Keratinocyte (primary cell): ENCODE results near the gene SYT6. TPM values are rescaled to one million over a fixed set of nuclear protein-coding genes. Genes with fewer than 3 reads are reported as not detected.

Experiments used
- DNase-seq: peaks from one replicate; pipeline ENCODE4 v3.0.0-alpha.2; 2011; ENCODE audit warnings: low read depth, missing footprints, low spot score
- FAIRE-seq: peaks from 2 replicates; lab custom pipeline; 2011; peaks lifted over from hg19 to GRCh38; lab: Jason Lieb, UNC
- H2AFZ ChIP-seq: 2 replicates; pipeline ENCODE4 v1.6.0; 2012; ENCODE audit warnings: low read length, control low read depth, inconsistent platforms; ENCODE audit not compliant: control insufficient read depth
- H3K27ac ChIP-seq: 2 replicates; pipeline ENCODE4 v1.5.1; 2011; ENCODE audit warnings: low read length; ENCODE audit not compliant: control insufficient read depth, insufficient read depth
- H3K27me3 ChIP-seq: 3 replicates; pipeline ENCODE4 v1.6.0; 2011; ENCODE audit warnings: low read length; ENCODE audit not compliant: control insufficient read depth, insufficient read depth; ENCODE audit errors: extremely low read depth
- H3K36me3 ChIP-seq, 2 experiments: 2 replicates in 1 of 2; 3 replicates in 1 of 2; pipeline ENCODE4 v1.5.1; 2011; ENCODE audit warnings: low read length in 2 of 2, mild to moderate bottlenecking in 1 of 2; ENCODE audit not compliant: control insufficient read depth in 2 of 2, insufficient read depth in 2 of 2; ENCODE audit errors: extremely low read depth in 1 of 2
- H3K4me1 ChIP-seq: 3 replicates; pipeline ENCODE4 v1.5.1; 2011; ENCODE audit warnings: low read length; ENCODE audit not compliant: control insufficient read depth, insufficient read depth; ENCODE audit errors: extremely low read depth
- H3K4me2 ChIP-seq: 3 replicates; pipeline ENCODE4 v1.6.0; 2011; ENCODE audit warnings: low read depth, low read length; ENCODE audit not compliant: control insufficient read depth, insufficient read depth; ENCODE audit errors: extremely low read depth
- H3K4me3 ChIP-seq, 3 experiments: fragments of 200-600 bp in 1 of 3; sonication (generic) in 1 of 3; 2 replicates in 2 of 3; 3 replicates in 1 of 3; pipeline ENCODE4 v1.5.1; 2011 to 2016; ENCODE audit warnings: low read length in 3 of 3, mild to moderate bottlenecking in 3 of 3, control low read depth in 2 of 3, inconsistent platforms in 1 of 3, low read depth in 1 of 3, mixed read lengths in 1 of 3, mixed run types in 1 of 3, moderate library complexity in 1 of 3; ENCODE audit not compliant: control insufficient read depth in 2 of 3, insufficient read depth in 2 of 3; ENCODE audit errors: extremely low read depth in 1 of 3
- H3K79me2 ChIP-seq: 2 replicates; pipeline ENCODE4 v1.6.0; 2012; ENCODE audit warnings: low read length; ENCODE audit not compliant: control insufficient read depth, insufficient read depth
- H3K9ac ChIP-seq: 3 replicates; pipeline ENCODE4 v1.6.0; 2011; ENCODE audit warnings: low read length; ENCODE audit not compliant: control insufficient read depth, insufficient read depth; ENCODE audit errors: extremely low read depth
- H3K9me1 ChIP-seq: 3 replicates; pipeline ENCODE4 v1.6.0; 2011; ENCODE audit warnings: low read length; ENCODE audit not compliant: control insufficient read depth, insufficient read depth; ENCODE audit errors: extremely low read depth
- H3K9me3 ChIP-seq: 2 replicates; pipeline ENCODE4 v1.5.1; 2012; ENCODE audit warnings: low read depth, low read length; ENCODE audit not compliant: control insufficient read depth
- H4K20me1 ChIP-seq: 3 replicates; pipeline ENCODE4 v1.6.0; 2011; ENCODE audit warnings: low read length; ENCODE audit not compliant: control insufficient read depth, insufficient read depth; ENCODE audit errors: extremely low read depth
- EZH2 ChIP-seq: IDR thresholded peaks from one replicate; pipeline ENCODE4 v1.6.1; 2012; ENCODE audit warnings: inconsistent platforms, mild to moderate bottlenecking, low read length, moderate library complexity
- dilution Hi-C: fragments of 300-500 bp; cut with MboI; formaldehyde crosslinking; loops from one replicate; pipeline ENCODE4 v1.7.0; 2020; ENCODE audit warnings: low sequenced_read_pairs; ENCODE audit not compliant: extremely low pct_ligation_motif_present
- polyA plus RNA-seq, 5 experiments: library from polyadenylated mRNA; depleted of rRNA in 3 of 5; stranded (reverse) in 3 of 5; stranded (forward) in 1 of 5; unstranded in 1 of 5; fragments of >200 nt; gene quantifications; 1 replicate in 1 of 5; 2 replicates in 3 of 5; 3 replicates in 1 of 5; pipeline versions ENCODE4 v1.2.1 to v1.2.3, GENCODE V29; 2011 to 2012; ENCODE audit warnings: missing spikeins in 2 of 5, low read depth in 1 of 5, low replicate concordance in 1 of 5
- TF ChIP-seq, protein P1 (sequence below), 3 experiments: IDR thresholded peaks in 1 of 3; conservative IDR thresholded peaks in 1 of 3; optimal IDR thresholded peaks in 1 of 3; 2 replicates in 2 of 3; 3 replicates in 1 of 3; pipeline versions ENCODE3 to v1.5.1; 2011; ENCODE audit warnings: low read length in 3 of 3, mild to moderate bottlenecking in 3 of 3, moderate library complexity in 2 of 3, control low read depth in 1 of 3, inconsistent platforms in 1 of 3; ENCODE audit not compliant: insufficient read depth in 2 of 3; ENCODE audit errors: extremely low read depth in 1 of 3

The SYT6 gene
- polyA plus RNA-seq, 1 donor (not counting 4 experiments of a cell fraction or from before 2014, with no cell fraction given), result not detected

DNA sequence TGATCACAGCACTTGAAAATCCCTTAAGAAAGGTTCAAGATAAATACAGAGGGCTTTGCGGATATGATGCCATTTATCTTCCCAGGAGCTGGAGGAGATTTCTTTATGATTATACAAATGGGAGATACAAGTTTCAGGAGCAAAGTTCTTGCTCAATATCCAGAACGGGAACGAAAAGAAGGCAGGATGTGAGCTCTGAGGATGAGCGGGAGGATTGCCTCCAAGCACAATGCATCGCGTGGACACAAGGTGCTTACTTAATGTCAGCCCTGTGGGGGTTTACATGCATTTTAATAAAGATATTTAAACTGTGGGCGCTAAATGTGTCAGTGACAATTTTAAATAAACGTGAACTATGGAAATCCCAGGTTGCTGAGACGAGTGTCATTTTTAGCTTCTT is 59.0 kb downstream of the SYT6 start:
- Histone ChIP-seq H3K36me3 (no peaks in the 10 kb centered on the region), H3K9me3 (no peaks in the 10 kb centered on the region), H4K20me1 (no peaks in the 10 kb centered on the region), H3K9me1 (no peaks in the 10 kb centered on the region), H3K9ac (no peak overlapping the region), H3K27me3 (no peaks in the 10 kb centered on the region), H3K27ac (no peak overlapping the region), H3K4me2 (no peak overlapping the region), H3K4me1 (peaks cover 19% of the 10 kb centered on the region), H3K79me2 (no peaks in the 10 kb centered on the region), H2AFZ (no peak overlapping the region), H3K4me3 (no peak overlapping the region)
- no peak for TF ChIP-seq EZH2
- TF ChIP-seq, protein P1, sequence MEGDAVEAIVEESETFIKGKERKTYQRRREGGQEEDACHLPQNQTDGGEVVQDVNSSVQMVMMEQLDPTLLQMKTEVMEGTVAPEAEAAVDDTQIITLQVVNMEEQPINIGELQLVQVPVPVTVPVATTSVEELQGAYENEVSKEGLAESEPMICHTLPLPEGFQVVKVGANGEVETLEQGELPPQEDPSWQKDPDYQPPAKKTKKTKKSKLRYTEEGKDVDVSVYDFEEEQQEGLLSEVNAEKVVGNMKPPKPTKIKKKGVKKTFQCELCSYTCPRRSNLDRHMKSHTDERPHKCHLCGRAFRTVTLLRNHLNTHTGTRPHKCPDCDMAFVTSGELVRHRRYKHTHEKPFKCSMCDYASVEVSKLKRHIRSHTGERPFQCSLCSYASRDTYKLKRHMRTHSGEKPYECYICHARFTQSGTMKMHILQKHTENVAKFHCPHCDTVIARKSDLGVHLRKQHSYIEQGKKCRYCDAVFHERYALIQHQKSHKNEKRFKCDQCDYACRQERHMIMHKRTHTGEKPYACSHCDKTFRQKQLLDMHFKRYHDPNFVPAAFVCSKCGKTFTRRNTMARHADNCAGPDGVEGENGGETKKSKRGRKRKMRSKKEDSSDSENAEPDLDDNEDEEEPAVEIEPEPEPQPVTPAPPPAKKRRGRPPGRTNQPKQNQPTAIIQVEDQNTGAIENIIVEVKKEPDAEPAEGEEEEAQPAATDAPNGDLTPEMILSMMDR (optimal IDR thresholded peaks at IDR 0.05 in 1 of 3, IDR thresholded peaks at IDR 0.05 in 1 of 3, conservative IDR thresholded peaks at IDR 0.05 in 1 of 3; ENCODE audit: extremely low read depth in 1 of 3, insufficient read depth in 2 of 3, low read length in 3 of 3), result no peak
- FAIRE-seq, result no peak
- dilution Hi-C loops, result no loop called here
- DNase-seq, result no peak

DNA sequence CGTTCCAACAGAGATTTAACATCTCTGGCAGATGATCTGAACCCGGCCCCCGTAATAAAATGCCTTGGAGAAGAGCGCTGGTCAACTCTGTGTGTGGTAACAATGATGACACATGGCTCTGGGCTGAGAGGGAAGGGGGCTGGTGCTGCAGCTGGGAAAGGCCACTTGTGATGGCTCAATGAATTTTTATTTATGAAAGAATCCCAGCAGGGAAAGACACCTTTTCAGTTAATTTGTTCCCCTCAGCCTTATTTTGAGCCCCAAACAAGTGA is 59.4 kb downstream of the SYT6 start:
- H2AFZ ChIP-seq, result no peak overlapping the region
- H3K36me3 ChIP-seq, result no peaks in the 10 kb centered on the region
- dilution Hi-C loops, result no loop called here
- H3K4me3 ChIP-seq, result no peak overlapping the region
- no peak overlapping the region for H3K4me2 ChIP-seq
- no peaks in the 10 kb centered on the region for H3K9me3 ChIP-seq
- DNase-seq (no peak), FAIRE-seq (no peak)
- H4K20me1 ChIP-seq, result no peaks in the 10 kb centered on the region
- H3K27me3 ChIP-seq, result no peaks in the 10 kb centered on the region
- no peak overlapping the region for H3K9ac ChIP-seq
- H3K9me1 ChIP-seq, result no peaks in the 10 kb centered on the region
- TF ChIP-seq, protein P1 (optimal IDR thresholded peaks at IDR 0.05 in 1 of 3, IDR thresholded peaks at IDR 0.05 in 1 of 3, conservative IDR thresholded peaks at IDR 0.05 in 1 of 3; ENCODE audit: extremely low read depth in 1 of 3, insufficient read depth in 2 of 3, low read length in 3 of 3), result no peak
- TF ChIP-seq EZH2, result no peak
- H3K27ac ChIP-seq, result no peak overlapping the region
- peaks cover 23% of the 10 kb centered on the region for H3K4me1 ChIP-seq
- no peaks in the 10 kb centered on the region for H3K79me2 ChIP-seq
